Gastrocnemius medialis (tissue), 4 donors: ENCODE measurements around the gene AMN.

Experiments used
- POLR2A ChIP-seq, 2 donors: fragments of 450-650 bp; IDR thresholded peaks; one replicate each; pipeline ENCODE4 v1.6.1; 2017; ENCODE audit warnings: antibody characterized with exemption in 2 of 2, mild to moderate bottlenecking in 2 of 2, moderate library complexity in 2 of 2
- TF ChIP-seq, protein P1 (sequence below), 5 experiments: fragments of 450-650 bp in 3 of 5; fragments of 200-600 bp in 2 of 5; sonication (generic) in 2 of 5; IDR thresholded peaks in 4 of 5; conservative IDR thresholded peaks in 1 of 5; 1 replicate in 4 of 5; 2 replicates in 1 of 5; pipeline ENCODE4 v1.5.1; 2016 to 2019; ENCODE audit warnings: antibody characterized with exemption in 5 of 5, mild to moderate bottlenecking in 3 of 5, moderate library complexity in 3 of 5

DNA sequence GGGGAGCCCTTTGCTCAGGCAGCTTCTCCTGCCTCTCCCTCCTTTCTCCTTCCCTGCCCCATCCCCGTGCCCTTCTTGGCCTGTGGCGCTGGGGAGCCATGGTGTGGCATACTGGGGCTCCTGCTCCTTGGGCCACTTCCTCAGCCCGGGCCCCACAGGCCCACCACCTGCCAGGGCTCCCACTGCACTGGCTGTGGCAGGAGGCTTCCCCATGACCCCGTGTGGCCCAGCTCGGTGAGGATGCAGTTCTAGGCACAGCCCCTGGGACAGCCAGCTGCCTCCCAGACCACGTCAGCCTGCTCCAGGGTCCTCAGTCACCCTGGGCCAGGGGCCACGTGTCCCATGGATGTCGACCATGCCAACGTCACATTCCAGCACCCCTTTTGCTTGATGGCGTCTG lies 13.0 kb upstream of the AMN start:
- TF ChIP-seq, protein P1, sequence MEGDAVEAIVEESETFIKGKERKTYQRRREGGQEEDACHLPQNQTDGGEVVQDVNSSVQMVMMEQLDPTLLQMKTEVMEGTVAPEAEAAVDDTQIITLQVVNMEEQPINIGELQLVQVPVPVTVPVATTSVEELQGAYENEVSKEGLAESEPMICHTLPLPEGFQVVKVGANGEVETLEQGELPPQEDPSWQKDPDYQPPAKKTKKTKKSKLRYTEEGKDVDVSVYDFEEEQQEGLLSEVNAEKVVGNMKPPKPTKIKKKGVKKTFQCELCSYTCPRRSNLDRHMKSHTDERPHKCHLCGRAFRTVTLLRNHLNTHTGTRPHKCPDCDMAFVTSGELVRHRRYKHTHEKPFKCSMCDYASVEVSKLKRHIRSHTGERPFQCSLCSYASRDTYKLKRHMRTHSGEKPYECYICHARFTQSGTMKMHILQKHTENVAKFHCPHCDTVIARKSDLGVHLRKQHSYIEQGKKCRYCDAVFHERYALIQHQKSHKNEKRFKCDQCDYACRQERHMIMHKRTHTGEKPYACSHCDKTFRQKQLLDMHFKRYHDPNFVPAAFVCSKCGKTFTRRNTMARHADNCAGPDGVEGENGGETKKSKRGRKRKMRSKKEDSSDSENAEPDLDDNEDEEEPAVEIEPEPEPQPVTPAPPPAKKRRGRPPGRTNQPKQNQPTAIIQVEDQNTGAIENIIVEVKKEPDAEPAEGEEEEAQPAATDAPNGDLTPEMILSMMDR (IDR thresholded peaks at IDR 0.05 in 4 of 5, conservative IDR thresholded peaks at IDR 0.05 in 1 of 5): no peak
- no peak for TF ChIP-seq POLR2A (IDR thresholded peaks at IDR 0.05)
